MCF 10A (cell line): ENCODE results near the gene SUN5. TPM values are rescaled to one million over a fixed set of nuclear protein-coding genes. Genes with fewer than 3 reads are reported as not detected.

Experiments used
- BruUV-seq: library from RNA; stranded (reverse); fragments of 400-500 nt; replicated peaks from 2 replicates; lab custom pipeline; 2021; lab: Mats Ljungman, UMichigan
- CTCF ChIA-PET: fragments of 300-600 bp; sonication (Branson Sonifier 250); formaldehyde crosslinking; extraction: SDS; loops from one replicate; lab custom pipeline; 2021; ENCODE audit warnings: antibody characterized with exemption, inconsistent platforms; lab: Yijun Ruan, JAX
- POLR2A ChIA-PET: fragments of 300-600, 350-650 bp; sonication (Branson Sonifier 250); formaldehyde crosslinking; extraction: SDS; loops from one replicate; lab custom pipeline; 2020; ENCODE audit warnings: antibody characterized with exemption, inconsistent platforms; lab: Yijun Ruan, JAX
- DNase-seq: peaks from one replicate; pipeline ENCODE4 v3.0.0-alpha.2; 2018; ENCODE audit not compliant: unreplicated experiment
- H3K27ac Mint-ChIP-seq: one replicate; pipeline ENCODE4 v1.8.0; 2022; ENCODE audit warnings: mild to moderate bottlenecking, low read depth, mixed read lengths; ENCODE audit not compliant: unreplicated experiment
- H3K27me3 Mint-ChIP-seq: one replicate; pipeline ENCODE4 v1.8.0; 2022; ENCODE audit warnings: mixed read lengths; ENCODE audit not compliant: insufficient read depth, unreplicated experiment
- H3K36me3 Mint-ChIP-seq: one replicate; pipeline ENCODE4 v1.8.0; 2022; ENCODE audit warnings: mild to moderate bottlenecking, moderate library complexity, mixed read lengths; ENCODE audit not compliant: insufficient read depth, unreplicated experiment
- H3K4me1 Mint-ChIP-seq: one replicate; pipeline ENCODE4 v1.8.0; 2022; ENCODE audit warnings: mixed read lengths; ENCODE audit not compliant: insufficient read depth, unreplicated experiment
- H3K4me3 Mint-ChIP-seq: one replicate; pipeline ENCODE4 v1.8.0; 2022; ENCODE audit warnings: mild to moderate bottlenecking, moderate library complexity, mixed read lengths; ENCODE audit not compliant: unreplicated experiment
- H3K9me3 Mint-ChIP-seq: one replicate; pipeline ENCODE4 v1.8.0; 2022; ENCODE audit warnings: mixed read lengths; ENCODE audit not compliant: unreplicated experiment
- CTCF ChIP-seq: fragments of 200-600 bp; IDR thresholded peaks from one replicate; pipeline ENCODE4 v1.8.0; 2022; ENCODE audit warnings: antibody characterized with exemption, mild to moderate bottlenecking; ENCODE audit not compliant: unreplicated experiment
- intact Hi-C: fragments of 100-400 bp; cut with micrococcal nuclease; formaldehyde crosslinking; loops from 2 replicates; pipeline ENCODE4 v1.14.1; 2022
- total RNA-seq: library from RNA; stranded (reverse); gene quantifications from 2 replicates; pipeline ENCODE4 v1.2.3, GENCODE V29; 2022

The SUN5 gene
- total RNA-seq, 1 experiment from 2014 or later: not detected

GRCh38 chr20:32945710-32946221 lies 58.5 kb downstream of the SUN5 start:
- CTCF ChIA-PET: interaction anchor here (0.6 to 3.8 kb wide), 37 partner anchors 9 to 1138 kb away, joined by 3 to 42 read pairs (median 4); partner anchors contain the start of genes MAPRE1 and SUN5
- Mint-ChIP-seq H3K27ac (no peak overlapping the region), H3K4me1 (no peaks in the 10 kb centered on the region), H3K9me3 (no peaks in the 10 kb centered on the region), H3K27me3 (peaks cover 94% of the 10 kb centered on the region), H3K36me3 (no peaks in the 10 kb centered on the region), H3K4me3 (no peak overlapping the region)
- peak; percentile 55 for TF ChIP-seq CTCF
- no TSS peak for BruUV-seq
- POLR2A ChIA-PET: interaction anchor here (0.6 kb wide), 1 partner anchor 705 kb away, joined by 4 read pairs; no protein-coding TSS in a partner anchor
- intact Hi-C loops: loop anchor here (1.0 kb wide), 2 partner anchors 43 to 155 kb away; no protein-coding TSS in a partner anchor
- DNase-seq: peak; percentile 39

- Mint-ChIP-seq H3K27me3 (peaks cover 94% of the 10 kb centered on the region), H3K4me1 (no peaks in the 10 kb centered on the region), H3K27ac (no peak overlapping the region), H3K4me3 (no peak overlapping the region), H3K9me3 (no peaks in the 10 kb centered on the region), H3K36me3 (no peaks in the 10 kb centered on the region)
- BruUV-seq: no TSS peak
- ChIA-PET CTCF (interaction anchor here (1.0 to 3.8 kb wide), 4 partner anchors 37 to 154 kb away, joined by 3 to 42 read pairs (median 24); no protein-coding TSS in a partner anchor), POLR2A (no interaction called here)
- DNase-seq: no peak
- intact Hi-C loops: no loop called here
- no peak for TF ChIP-seq CTCF
Observed at GRCh38 chr20:32943490-32944052, 60.7 kb downstream of the SUN5 start.

- Mint-ChIP-seq H3K4me3 (no peak overlapping the region), H3K27ac (no peak overlapping the region), H3K4me1 (no peaks in the 10 kb centered on the region), H3K9me3 (no peaks in the 10 kb centered on the region), H3K27me3 (peaks cover 74% of the 10 kb centered on the region), H3K36me3 (no peaks in the 10 kb centered on the region)
- POLR2A ChIA-PET: no interaction called here
- intact Hi-C loops: no loop called here
- DNase-seq: no peak
- CTCF ChIA-PET: interaction anchor here (0.6 to 0.7 kb wide), 3 partner anchors 38 to 445 kb away, joined by 3 read pairs; no protein-coding TSS in a partner anchor
- BruUV-seq: no TSS peak
- TF ChIP-seq CTCF: no peak
Observed at GRCh38 chr20:32941155-32941885, 62.9 kb downstream of the SUN5 start.

GRCh38 chr20:32934580-32934979 lies 69.7 kb downstream of the SUN5 start:
- ChIA-PET CTCF (interaction anchor here (1.6 kb wide), 1 partner anchor 11 kb away, joined by 4 read pairs; no protein-coding TSS in a partner anchor), POLR2A (no interaction called here)
- TF ChIP-seq CTCF: no peak
- no TSS peak for BruUV-seq
- Mint-ChIP-seq H3K36me3 (no peaks in the 10 kb centered on the region), H3K27ac (no peak overlapping the region), H3K9me3 (no peaks in the 10 kb centered on the region), H3K27me3 (peaks cover 30% of the 10 kb centered on the region), H3K4me1 (no peaks in the 10 kb centered on the region), H3K4me3 (no peak overlapping the region)
- intact Hi-C loops: no loop called here
- DNase-seq: no peak
